Measurements from ENCODE around the gene REL. TPM values are rescaled to one million over a fixed set of nuclear protein-coding genes. Genes with fewer than 3 reads are reported as not detected.

Gene REL
- total RNA-seq = 2.3 and 4.4 TPM in 2 replicates

GRCh38 chr2:60881047-60881932 is at the start of gene REL:
TSS of gene REL (plus strand) at chr2:60881574. CDS start at chr2:60881841, 267 bp downstream.

Other genes starting within 250 kb of the REL start
- gene PAPOLG, start 125.3 kb upstream of the REL start, total RNA-seq = 9.9 and 12.1 TPM in 2 replicates
- gene PEX13, start 136.1 kb downstream of the REL start, total RNA-seq = 14.0 and 16.6 TPM in 2 replicates
- gene PUS10, start 136.7 kb downstream of the REL start, total RNA-seq = 3.0 and 3.1 TPM in 2 replicates
- gene SANBR, start 184.3 kb downstream of the REL start, total RNA-seq = 3.7 and 4.6 TPM in 2 replicates

Measured in cardiac ventricle fibroblast (primary cell).